ENCODE measurements around the gene EPB41L4B.
"Not testable (repeated sequence)": the region's sequence is repeated elsewhere in the genome, so short reads cannot be mapped to it uniquely, and the experiment has no call there.

The EPB41L4B gene

DNA sequence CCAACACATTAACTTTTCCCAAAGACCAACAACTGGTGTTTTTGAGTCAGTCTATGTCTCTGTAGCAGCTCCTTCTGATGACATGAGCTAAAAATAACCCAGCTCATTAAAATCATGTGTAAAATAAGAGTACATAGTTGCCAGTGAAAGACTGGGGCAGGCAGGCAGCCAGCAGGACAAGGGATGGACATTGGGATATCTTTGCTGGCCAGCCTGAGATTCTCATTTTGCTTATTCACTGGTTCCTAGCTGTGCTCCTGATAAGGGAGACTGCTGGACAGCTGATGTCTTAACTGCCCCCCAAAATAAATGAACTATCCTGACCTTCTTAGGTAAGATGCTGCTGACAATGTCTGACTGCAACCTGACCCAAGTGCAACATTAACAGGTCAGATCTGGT is 33.9 kb downstream of the EPB41L4B start:
- Histone ChIP-seq H3K27ac (ENCODE audit: low read depth, low read length) (no peak overlapping the region), H3K36me3 (ENCODE audit: control insufficient read depth, insufficient read depth, low read length) (no peaks in the 10 kb centered on the region), H3K27me3 (ENCODE audit: control insufficient read depth, insufficient read depth, low read length) (no peaks in the 10 kb centered on the region), H3K4me1 (ENCODE audit: control insufficient read depth, insufficient read depth, low read length) (peaks cover 2% of the 10 kb centered on the region), H3K4me3 (ENCODE audit: low read length) (no peak overlapping the region), H3K9ac (ENCODE audit: low read length) (no peak overlapping the region)

DNA sequence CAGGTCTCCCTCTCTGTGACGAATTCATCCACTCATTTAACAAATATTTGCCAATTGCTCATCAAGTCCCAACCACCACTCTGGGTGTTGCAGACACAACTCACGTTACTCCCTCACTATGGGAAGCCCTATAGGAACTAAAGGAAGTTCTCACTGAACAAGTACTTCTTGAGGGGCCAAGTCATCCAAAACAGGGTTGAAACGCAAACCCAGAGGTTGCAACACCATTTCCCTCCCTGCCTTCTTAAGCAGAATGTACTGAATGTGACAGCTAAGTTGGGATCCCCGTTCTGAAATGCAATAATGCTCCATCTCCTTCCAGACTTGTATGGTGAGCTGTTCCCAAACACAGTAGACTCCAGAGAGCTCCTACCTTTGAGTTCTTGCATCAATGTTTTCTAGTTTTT is 34.3 kb downstream of the EPB41L4B start:
- Histone ChIP-seq H3K27me3 (ENCODE audit: control insufficient read depth, insufficient read depth, low read length) (no peaks in the 10 kb centered on the region), H3K4me1 (ENCODE audit: control insufficient read depth, insufficient read depth, low read length) (peaks cover 2% of the 10 kb centered on the region), H3K9ac (ENCODE audit: low read length) (no peak overlapping the region), H3K36me3 (ENCODE audit: control insufficient read depth, insufficient read depth, low read length) (no peaks in the 10 kb centered on the region), H3K27ac (ENCODE audit: low read depth, low read length) (no peak overlapping the region), H3K4me3 (ENCODE audit: low read length) (no peak overlapping the region)

GRCh38 chr9:109283672-109284071 is 37.2 kb downstream of the EPB41L4B start:
- H3K9ac ChIP-seq (ENCODE audit: low read length); H3K4me1 ChIP-seq (ENCODE audit: control insufficient read depth, insufficient read depth, low read length); H3K4me3 ChIP-seq (ENCODE audit: low read length); H3K27me3 ChIP-seq (ENCODE audit: control insufficient read depth, insufficient read depth, low read length); H3K27ac ChIP-seq (ENCODE audit: low read depth, low read length); H3K36me3 ChIP-seq (ENCODE audit: control insufficient read depth, insufficient read depth, low read length): not testable (repeated sequence)

- Histone ChIP-seq H3K4me3 (ENCODE audit: low read length) (no peak overlapping the region), H3K36me3 (ENCODE audit: control insufficient read depth, insufficient read depth, low read length) (no peaks in the 10 kb centered on the region), H3K4me1 (ENCODE audit: control insufficient read depth, insufficient read depth, low read length) (no peaks in the 10 kb centered on the region), H3K9ac (ENCODE audit: low read length) (no peak overlapping the region), H3K27ac (ENCODE audit: low read depth, low read length) (no peak overlapping the region), H3K27me3 (ENCODE audit: control insufficient read depth, insufficient read depth, low read length) (no peaks in the 10 kb centered on the region)
These were observed 37.8 kb downstream of the EPB41L4B start for GRCh38 chr9:109283012-109283411.

DNA sequence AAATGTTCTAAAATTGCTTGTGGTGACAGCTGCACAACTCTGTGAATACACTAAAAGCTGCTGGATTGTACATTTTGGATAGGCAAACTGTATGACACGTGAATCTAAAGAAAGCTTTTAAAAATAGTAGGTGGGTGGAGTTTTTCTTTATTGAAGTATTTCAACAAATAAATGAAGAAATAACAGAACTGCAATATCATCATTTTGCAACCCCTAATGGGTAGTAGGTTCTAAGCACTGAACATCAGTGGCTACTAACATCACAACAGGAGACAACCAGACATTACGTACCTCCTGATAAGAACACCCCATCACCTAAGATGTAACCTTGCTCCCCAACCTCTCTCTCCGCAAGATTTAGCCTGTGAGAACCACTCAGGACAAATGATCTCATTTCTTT is 38.6 kb downstream of the EPB41L4B start:
- H3K4me3 ChIP-seq (ENCODE audit: low read length): no peak overlapping the region
- no peaks in the 10 kb centered on the region for H3K4me1 ChIP-seq (ENCODE audit: control insufficient read depth, insufficient read depth, low read length)
- no peak overlapping the region for H3K27ac ChIP-seq (ENCODE audit: low read depth, low read length)
- no peaks in the 10 kb centered on the region for H3K27me3 ChIP-seq (ENCODE audit: control insufficient read depth, insufficient read depth, low read length)
- no peak overlapping the region for H3K9ac ChIP-seq (ENCODE audit: low read length)
- no peaks in the 10 kb centered on the region for H3K36me3 ChIP-seq (ENCODE audit: control insufficient read depth, insufficient read depth, low read length)

DNA sequence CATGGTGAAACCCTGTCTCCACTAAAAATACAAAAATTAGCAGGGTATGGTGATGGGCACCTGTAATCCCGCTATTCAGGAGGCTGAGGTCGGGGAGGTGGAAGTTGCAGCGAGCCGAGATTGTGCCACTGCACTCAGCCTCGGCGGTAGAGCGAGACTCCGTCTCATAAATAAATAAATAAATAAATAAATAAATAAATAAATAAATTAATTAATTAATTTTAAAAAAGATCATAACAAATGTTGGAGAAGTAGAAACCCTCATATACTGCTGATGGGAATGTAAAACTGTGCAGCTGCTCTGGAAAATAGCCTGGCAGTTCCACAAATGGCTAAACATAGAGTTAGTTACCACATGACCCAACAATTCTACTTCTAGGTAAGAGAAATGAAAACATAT is 39.3 kb downstream of the EPB41L4B start:
- Histone ChIP-seq H3K36me3 (ENCODE audit: control insufficient read depth, insufficient read depth, low read length) (no peaks in the 10 kb centered on the region), H3K4me3 (ENCODE audit: low read length) (no peak overlapping the region), H3K27me3 (ENCODE audit: control insufficient read depth, insufficient read depth, low read length) (no peaks in the 10 kb centered on the region), H3K27ac (ENCODE audit: low read depth, low read length) (no peak overlapping the region), H3K4me1 (ENCODE audit: control insufficient read depth, insufficient read depth, low read length) (no peaks in the 10 kb centered on the region), H3K9ac (ENCODE audit: low read length) (no peak overlapping the region)

DNA sequence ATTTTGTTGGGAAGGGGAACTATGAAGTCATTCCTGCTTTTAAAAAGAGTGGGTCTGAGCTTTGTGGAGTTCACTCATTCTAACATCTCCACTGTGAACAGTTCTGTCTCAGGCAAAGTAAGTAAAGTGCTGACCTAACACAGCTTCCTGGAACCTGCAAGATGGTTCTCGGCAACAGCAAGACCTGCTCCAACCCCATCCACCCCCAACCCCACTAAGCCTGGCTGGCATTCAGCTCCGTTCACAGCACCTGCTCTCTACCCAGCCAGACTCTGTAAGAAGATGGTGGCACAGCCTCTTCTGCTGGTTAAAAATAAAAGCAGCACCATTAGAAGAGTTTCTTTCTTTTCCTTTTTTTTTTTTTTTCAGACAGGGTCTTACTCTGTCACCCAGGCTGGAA is 42.0 kb downstream of the EPB41L4B start:
- Histone ChIP-seq H3K4me1 (ENCODE audit: control insufficient read depth, insufficient read depth, low read length) (peaks cover 4% of the 10 kb centered on the region), H3K27ac (ENCODE audit: low read depth, low read length) (no peak overlapping the region)

DNA sequence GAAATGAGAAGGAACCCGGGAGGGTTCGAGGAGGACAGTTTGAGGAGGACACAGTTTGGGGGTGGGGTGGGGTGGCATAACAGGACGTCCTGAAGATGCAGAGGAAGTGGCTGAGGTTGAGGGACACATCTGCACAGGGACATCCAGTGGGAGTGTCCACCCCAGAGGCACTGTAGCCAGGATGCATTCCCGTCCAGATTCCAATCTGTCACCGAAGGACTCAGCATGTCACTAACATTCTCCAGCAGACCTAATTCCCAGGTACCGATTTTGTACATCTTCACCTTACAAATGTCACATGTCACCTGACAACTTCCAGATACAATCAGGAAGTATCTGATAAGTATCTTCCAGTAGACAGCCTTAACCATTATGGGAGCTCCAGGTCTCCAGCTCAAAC is 42.6 kb downstream of the EPB41L4B start:
- H3K9ac ChIP-seq (ENCODE audit: low read length): no peak overlapping the region
- H3K36me3 ChIP-seq (ENCODE audit: control insufficient read depth, insufficient read depth, low read length): no peaks in the 10 kb centered on the region
- H3K4me3 ChIP-seq (ENCODE audit: low read length): no peak overlapping the region
- no peaks in the 10 kb centered on the region for H3K27me3 ChIP-seq (ENCODE audit: control insufficient read depth, insufficient read depth, low read length)
- H3K4me1 ChIP-seq (ENCODE audit: control insufficient read depth, insufficient read depth, low read length): peaks cover 4% of the 10 kb centered on the region
- H3K27ac ChIP-seq (ENCODE audit: low read depth, low read length): no peak overlapping the region

More for the DNA sequence above, 42.0 kb downstream of the EPB41L4B start:
- Histone ChIP-seq H3K4me3 (ENCODE audit: low read length) (no peak overlapping the region), H3K27me3 (ENCODE audit: control insufficient read depth, insufficient read depth, low read length) (no peaks in the 10 kb centered on the region), H3K9ac (ENCODE audit: low read length) (no peak overlapping the region), H3K36me3 (ENCODE audit: control insufficient read depth, insufficient read depth, low read length) (no peaks in the 10 kb centered on the region)

DNA sequence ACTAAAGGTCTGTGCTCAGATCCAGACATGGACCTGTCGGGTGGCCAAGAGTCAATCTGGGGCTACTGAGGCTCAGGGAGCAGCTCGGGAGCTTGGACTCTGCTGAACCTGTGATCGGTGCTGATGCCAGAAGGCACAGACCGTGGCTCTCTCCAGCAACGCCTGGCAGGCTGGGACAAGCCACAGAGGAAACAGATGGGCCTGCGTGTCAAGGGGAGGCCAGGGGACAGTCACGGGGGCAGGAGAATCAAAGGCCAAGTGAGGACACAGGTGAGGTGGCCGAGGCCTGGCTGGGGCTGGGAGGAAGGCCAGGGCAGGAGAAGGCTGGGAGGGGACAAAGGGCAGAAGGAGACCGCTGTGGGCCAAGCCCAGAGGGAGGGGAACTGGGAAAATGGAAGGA is 43.4 kb downstream of the EPB41L4B start:
- H3K4me3 ChIP-seq (ENCODE audit: low read length): no peak overlapping the region
- no peaks in the 10 kb centered on the region for H3K36me3 ChIP-seq (ENCODE audit: control insufficient read depth, insufficient read depth, low read length)
- peaks cover 4% of the 10 kb centered on the region for H3K4me1 ChIP-seq (ENCODE audit: control insufficient read depth, insufficient read depth, low read length)
- no peaks in the 10 kb centered on the region for H3K27me3 ChIP-seq (ENCODE audit: control insufficient read depth, insufficient read depth, low read length)
- H3K9ac ChIP-seq (ENCODE audit: low read length): no peak overlapping the region
- H3K27ac ChIP-seq (ENCODE audit: low read depth, low read length): no peak overlapping the region

- H3K36me3 ChIP-seq (ENCODE audit: control insufficient read depth, insufficient read depth, low read length): no peaks in the 10 kb centered on the region
- H3K4me1 ChIP-seq (ENCODE audit: control insufficient read depth, insufficient read depth, low read length): peaks cover 4% of the 10 kb centered on the region
- H3K9ac ChIP-seq (ENCODE audit: low read length): no peak overlapping the region
- H3K27ac ChIP-seq (ENCODE audit: low read depth, low read length): no peak overlapping the region
- no peaks in the 10 kb centered on the region for H3K27me3 ChIP-seq (ENCODE audit: control insufficient read depth, insufficient read depth, low read length)
- H3K4me3 ChIP-seq (ENCODE audit: low read length): no peak overlapping the region
These were observed 44.1 kb downstream of the EPB41L4B start for GRCh38 chr9:109276469-109277440.

DNA sequence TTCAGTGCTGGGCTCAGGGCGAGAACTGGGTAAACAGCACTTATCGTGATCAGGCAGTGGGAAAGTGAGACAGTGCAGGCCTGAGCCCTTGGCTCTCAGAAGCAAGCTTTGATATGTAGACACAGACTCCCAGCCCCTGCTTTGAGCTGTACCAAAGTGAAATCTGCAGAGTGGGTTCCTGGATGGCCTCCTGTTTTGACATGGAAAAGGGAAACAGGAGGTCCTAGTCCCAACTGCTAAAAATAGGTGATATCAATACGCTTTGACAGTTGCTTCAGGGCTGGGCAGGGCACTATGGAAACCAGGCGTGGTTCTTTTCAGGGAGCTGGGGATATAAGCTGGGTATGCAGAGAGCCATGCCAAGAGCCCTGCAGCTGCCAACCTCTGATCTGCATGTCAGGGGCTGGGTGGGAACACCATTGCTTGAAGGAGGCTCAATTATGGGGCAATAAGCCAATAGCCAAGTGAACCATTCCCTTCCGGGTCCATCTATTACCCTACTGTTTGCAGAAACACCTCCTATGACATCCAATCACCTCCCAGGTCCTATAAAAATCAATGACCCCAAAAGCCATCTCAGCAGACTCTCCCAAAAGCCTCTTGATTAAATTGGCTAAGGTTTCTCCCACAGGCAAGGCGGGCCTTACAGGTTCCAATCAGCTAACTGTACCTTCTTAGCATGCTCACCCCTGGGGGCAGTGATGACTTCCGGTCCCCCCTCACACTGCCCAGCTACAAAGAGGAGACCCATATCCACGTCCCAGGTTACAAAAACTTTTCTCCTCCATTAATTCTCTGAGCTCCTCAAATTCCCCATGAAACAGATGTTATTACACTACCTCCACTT is 45.8 kb downstream of the EPB41L4B start:
- Histone ChIP-seq H3K27ac (ENCODE audit: low read depth, low read length) (peak overlapping the region; percentile 2), H3K4me3 (ENCODE audit: low read length) (no peak overlapping the region), H3K36me3 (ENCODE audit: control insufficient read depth, insufficient read depth, low read length) (no peaks in the 10 kb centered on the region), H3K9ac (ENCODE audit: low read length) (no peak overlapping the region), H3K4me1 (ENCODE audit: control insufficient read depth, insufficient read depth, low read length) (peaks cover 4% of the 10 kb centered on the region), H3K27me3 (ENCODE audit: control insufficient read depth, insufficient read depth, low read length) (no peaks in the 10 kb centered on the region)

GRCh38 chr9:109273869-109274268 is 47.0 kb downstream of the EPB41L4B start:
- H3K9ac ChIP-seq (ENCODE audit: low read length): no peak overlapping the region
- H3K36me3 ChIP-seq (ENCODE audit: control insufficient read depth, insufficient read depth, low read length): no peaks in the 10 kb centered on the region
- H3K27me3 ChIP-seq (ENCODE audit: control insufficient read depth, insufficient read depth, low read length): no peaks in the 10 kb centered on the region
- peaks cover 4% of the 10 kb centered on the region for H3K4me1 ChIP-seq (ENCODE audit: control insufficient read depth, insufficient read depth, low read length)
- H3K27ac ChIP-seq (ENCODE audit: low read depth, low read length): no peak overlapping the region
- H3K4me3 ChIP-seq (ENCODE audit: low read length): no peak overlapping the region

Measured in rectal smooth muscle tissue (tissue), 1 donor.